Measurements from ENCODE around the gene MGAT4B.
A peak's percentile ranks its signal among the peaks of the same experiment; 100 is the strongest.

Gene MGAT4B

GRCh38 chr5:179825655-179826182 is 19.1 kb upstream of the MGAT4B start:
- no peak for DNase-seq (ENCODE audit: low read depth)

DNA sequence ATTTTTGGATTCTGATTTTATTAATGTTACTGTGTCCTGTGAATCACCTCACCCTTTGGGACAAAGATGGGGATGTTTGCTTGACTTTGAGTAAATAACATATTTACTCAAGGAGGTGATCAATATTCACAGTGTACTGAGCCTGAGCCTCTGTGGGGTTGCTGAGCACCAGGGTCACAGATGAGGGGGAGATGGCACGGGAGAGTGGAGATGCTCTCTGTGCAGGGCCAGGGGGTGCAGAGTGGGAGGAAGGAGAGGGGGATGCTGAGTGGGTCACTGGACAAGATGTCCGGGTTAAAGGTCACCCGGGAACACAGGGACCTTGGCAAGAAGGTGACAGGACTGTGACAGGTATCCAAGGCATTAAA is 18.1 kb upstream of the MGAT4B start:
- no peak for DNase-seq (ENCODE audit: low read depth)

- no peak for DNase-seq (ENCODE audit: low read depth)
These were observed 17.5 kb upstream of the MGAT4B start for GRCh38 chr5:179823937-179824744.

- DNase-seq (ENCODE audit: low read depth), result no peak
These were observed 15.9 kb upstream of the MGAT4B start for GRCh38 chr5:179822444-179822990.

- DNase-seq (ENCODE audit: low read depth), result no peak
These were observed 15.4 kb upstream of the MGAT4B start for GRCh38 chr5:179822059-179822432.

DNA sequence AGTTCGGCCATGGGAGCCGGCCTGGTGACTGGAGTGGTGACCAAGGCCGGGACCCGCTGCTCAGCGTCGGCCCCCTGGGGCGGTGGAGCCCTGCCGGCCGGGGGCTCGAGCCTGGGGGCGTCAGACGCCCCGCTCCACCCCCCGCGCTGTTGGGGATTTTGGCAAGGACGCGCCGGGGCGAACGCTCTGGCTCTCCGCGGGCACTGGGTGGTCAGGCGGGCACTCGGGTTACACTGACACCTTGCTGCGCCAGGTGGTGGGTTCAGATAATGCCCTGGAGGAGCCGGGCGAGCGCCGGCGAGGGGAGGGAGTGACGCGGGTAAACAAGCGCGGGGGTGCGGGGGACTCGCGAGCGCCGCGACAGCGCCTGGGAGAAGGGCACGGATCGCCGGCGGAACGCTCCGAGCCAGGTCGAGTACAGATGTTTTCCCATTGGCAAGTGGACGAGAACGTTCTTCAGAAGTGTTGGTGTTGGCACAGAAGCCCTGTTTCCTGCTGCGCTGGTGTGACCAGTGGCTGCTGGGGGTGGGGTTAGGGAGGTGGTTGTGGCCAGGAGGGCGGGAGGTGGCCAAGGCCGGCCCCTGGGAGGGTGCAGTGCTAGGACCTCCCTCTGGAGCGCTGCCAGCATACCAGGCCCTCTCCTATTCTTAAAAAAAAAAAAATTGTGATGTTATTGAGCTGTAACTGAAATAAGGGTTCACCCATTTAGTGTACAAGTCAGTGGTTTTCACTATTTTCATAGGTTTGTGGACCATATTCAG is 14.8 kb upstream of the MGAT4B start:
- peak; percentile 69 for DNase-seq (ENCODE audit: low read depth)

GRCh38 chr5:179820483-179821297 is 14.0 kb upstream of the MGAT4B start, which contains the start of gene SQSTM1:
Gene SQSTM1, plus strand, starts transcription at chr5:179820905. Its CDS starts 32 bp downstream, at chr5:179820937.
- peak; percentile 67 for DNase-seq (ENCODE audit: low read depth)

DNA sequence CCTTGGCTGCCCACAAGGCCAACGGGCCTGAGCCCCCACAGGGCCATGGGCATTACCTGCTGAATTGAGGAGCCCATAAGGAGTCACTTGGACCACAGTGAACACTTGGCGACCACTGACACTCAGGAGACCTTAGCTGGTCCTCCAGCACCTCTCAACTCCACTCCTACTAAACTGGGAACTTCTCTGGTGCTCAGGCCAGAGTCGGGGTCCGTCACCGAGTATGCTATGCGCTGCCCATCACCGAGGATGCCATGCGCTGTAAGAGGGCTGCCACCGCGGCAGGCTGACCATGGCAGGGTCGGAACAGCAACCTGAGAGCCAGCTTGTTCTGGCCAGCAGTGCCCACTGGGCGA is 13.4 kb upstream of the MGAT4B start:
- no peak for DNase-seq (ENCODE audit: low read depth)

DNA sequence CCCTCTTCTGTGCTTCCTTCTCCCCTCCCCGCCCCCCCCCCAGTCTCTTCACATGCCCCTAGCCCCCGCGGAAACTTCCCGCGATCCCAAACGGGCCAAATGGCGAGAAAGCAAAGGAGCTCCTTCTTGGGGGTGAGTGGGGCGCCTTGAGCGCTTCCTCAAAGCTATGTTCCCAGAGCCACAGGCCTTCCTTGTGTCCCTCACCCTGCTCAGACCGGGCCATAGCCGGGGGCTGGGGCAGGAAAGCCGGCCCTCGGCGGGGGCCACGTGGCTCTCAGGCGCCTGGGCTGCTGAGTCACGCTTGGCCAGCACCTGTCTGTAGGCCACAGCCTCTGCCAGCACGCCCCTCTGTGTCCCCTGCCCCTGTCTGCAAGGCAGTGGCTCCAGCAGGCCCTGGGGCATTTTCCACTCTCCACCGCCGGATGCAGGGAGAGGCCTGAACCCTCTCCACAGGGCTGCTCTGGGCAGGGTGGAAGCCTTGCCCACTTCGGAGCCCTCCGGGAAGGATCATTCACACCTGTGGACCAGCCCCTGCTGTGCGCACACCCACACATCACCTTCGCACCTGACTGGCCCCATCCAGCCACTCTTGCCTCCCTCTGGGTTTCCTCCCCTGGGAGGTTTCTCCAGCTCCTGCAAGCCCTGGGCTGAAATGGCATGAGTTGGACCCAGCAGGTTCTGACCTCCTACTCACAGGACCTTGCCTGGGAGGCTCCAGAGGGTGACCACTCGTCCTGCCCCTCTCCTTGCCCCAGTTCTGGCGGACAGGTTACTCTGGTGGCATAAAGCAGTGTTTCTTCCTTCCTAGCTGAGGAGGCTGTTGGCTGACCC is 12.8 kb upstream of the MGAT4B start:
- no peak for DNase-seq (ENCODE audit: low read depth)

GRCh38 chr5:179818746-179819295 is 12.2 kb upstream of the MGAT4B start:
- DNase-seq (ENCODE audit: low read depth), result peak; percentile 76

DNA sequence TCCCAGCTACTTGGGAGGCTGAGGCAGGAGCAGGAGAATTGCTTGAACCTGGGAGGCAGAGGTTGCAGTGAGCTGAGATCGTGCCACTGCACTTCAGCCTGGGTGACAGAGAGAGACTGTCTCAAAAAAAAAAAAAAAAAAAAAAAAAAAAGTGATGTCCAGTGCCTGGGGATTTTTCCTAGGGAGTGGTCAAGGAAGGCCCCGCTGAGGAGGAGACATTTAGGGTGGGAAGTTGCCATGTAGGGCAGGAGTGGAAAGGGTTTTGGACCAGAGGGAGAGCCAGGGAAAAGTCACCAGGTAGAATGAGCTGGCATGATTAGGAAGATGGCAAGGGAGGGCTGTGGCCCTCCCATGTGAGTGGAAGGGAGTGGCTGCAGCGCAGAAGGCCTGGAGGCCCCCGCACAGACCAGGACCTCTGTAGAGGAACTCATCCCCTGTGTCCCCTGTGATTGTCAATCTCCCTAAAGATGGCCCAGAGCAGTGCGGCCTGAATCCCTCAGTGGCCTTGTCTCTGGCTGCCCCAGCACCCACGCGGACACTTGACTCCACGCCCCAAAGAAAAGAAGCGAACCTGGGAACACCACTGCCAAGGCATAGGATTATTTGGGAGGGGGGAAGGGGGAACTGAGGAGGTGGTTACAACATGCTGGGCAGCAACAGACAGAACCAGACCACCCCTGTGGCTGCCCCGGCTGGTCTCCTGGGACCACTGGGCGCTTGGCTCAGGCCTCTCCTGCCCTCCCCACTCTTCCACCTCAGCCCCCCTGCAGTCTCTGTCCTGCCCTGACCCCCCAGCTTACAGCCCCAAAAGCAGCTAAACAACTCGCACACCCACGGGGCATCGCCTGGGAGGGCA is 11.5 kb upstream of the MGAT4B start:
- DNase-seq (ENCODE audit: low read depth), result no peak

DNA sequence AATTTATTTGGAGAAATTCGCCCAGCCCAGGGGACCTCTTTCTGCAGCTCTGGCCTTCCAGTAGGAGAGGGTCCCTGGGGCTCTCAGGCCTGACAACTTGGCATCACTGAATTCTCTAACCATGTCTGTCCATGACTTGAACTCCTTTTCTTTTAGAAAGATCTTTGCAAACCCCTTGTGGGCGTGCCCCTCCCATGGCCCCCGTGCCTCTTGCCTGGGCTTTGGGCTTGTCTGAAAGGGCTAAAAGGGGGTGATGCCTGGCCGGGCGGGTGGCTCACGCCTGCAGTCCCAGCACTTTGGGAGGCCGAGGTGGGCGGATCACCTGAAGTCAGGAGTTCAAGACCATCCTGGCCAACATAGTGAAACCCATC is 10.8 kb upstream of the MGAT4B start:
- no peak for DNase-seq (ENCODE audit: low read depth)

DNA sequence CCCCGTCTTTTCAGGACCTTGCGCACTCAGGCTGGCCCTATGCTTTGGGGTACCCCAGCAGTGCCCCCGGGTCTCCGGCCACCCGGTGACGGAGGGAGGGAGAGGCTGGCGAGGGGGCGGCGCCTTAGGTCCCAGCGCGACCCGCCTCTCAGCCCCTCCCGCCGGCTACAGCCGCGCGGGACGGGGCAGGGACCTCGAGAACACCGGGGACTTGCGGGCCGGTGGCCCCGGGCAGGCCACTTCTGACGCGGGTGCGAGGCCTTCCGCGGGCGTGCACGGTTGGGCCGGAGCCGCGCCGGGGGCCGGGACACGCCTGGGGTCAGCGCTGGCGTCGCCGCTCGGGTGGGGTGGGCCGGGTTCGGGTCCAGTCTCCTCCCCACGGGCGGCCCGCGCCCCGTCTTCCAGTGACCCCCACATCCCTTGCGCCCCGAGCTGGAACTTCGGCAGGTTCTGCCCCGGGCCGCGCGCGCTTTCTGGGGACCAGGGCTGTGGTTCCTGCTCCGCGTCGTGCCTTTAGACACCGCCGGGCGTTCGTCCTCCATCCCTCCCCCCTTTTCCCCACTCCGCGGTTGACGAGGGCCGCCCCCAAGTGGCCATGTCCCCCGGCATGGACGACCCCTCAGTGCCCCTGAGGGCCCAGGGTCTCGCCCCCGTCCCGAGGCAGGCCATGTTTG is 10.3 kb upstream of the MGAT4B start:
- DNase-seq (ENCODE audit: low read depth), result no peak

DNA sequence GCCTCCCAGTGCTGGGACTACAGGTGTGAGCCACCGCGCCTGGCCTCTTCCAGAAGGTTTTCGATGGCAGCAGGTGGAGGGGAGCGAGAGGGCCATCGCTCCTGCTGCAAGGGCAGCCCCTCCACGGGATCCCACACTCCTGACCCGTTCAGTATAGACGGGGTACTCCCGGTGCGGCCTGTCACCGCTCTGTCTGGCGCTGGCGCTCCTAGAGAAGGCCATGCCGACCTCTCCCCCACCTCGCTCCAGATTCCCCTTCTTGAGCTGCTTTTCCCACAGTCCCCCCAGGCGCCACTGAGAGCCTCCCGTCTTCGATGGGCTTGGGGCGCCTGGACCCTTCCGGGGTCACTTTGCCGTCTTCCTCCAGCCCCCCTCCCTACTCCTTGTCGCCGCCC is 9.7 kb upstream of the MGAT4B start:
- no peak for DNase-seq (ENCODE audit: low read depth)

- DNase-seq (ENCODE audit: low read depth), result no peak
These were observed 9.0 kb upstream of the MGAT4B start for GRCh38 chr5:179815491-179816249.

DNA sequence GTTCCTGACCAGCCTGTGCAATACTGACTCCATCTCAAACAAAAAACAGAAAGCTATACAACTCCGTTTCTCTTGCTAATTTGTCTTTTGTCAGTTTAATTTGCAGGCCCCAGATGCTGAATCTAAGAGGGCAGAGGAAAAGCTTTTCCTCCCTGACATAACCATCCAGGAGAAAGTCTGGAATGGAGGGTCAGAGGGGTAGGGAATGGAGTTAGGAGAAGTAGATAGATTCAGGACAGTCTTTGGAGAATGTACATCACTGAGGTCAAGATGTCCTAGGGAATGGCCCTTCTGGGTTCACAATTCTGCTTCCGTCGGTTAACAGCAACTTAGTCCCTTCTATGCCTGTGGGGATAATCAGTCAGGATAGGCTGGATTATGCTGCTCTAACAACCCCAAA is 7.4 kb upstream of the MGAT4B start:
- no peak for DNase-seq (ENCODE audit: low read depth)

DNA sequence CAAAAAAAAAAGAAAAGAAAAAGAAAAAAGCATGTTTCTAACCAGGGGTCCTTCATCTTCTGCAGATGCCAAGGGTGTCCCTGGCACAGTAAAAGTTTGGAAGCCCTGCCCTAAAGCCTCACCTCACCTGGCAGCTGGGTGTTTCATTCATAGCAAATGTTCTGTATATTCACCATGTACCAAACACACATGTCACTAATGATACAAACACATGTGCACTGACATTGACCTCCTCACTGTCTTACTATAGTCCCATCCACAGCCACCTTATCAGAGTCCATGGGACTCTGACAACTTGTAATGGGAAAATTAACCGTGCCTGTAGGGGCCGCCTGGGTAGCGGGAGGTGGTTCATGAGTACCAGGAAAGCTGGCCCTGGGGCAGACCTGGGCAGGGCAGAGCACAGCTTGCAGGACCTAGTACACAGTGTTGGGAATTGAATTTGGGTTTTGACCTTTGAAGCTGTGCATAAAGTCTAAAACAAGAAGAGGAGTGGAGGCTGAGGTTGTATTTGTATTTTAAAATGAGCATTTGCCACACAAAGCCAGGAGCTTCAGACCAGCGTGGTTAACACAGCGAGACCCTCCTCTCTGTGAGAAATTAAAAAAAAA is 6.4 kb upstream of the MGAT4B start:
- DNase-seq (ENCODE audit: low read depth), result no peak

GRCh38 chr5:179812135-179812825 is 5.6 kb upstream of the MGAT4B start:
- no peak for DNase-seq (ENCODE audit: low read depth)

Data from stimulated activated CD8-positive, alpha-beta memory T cell treated with anti-CD3 and anti-CD28 coated beads, Interleukin-15, amount 100 ng/mL, for 1 hour (primary cell).